ENCODE data around the gene AP2A2. TPM values are rescaled to one million over a fixed set of nuclear protein-coding genes. Genes with fewer than 3 reads are reported as not detected.

Gene AP2A2
- total RNA-seq, 1 experiment from 2014 or later = 55.5 TPM

- TF ChIP-seq EZH2phosphoT487 (IDR thresholded peaks at IDR 0.05; ENCODE audit: borderline replicate concordance) (no peak), YY1 (IDR thresholded peaks at IDR 0.05; ENCODE audit: extremely low read depth, insufficient replicate concordance, low read depth, low read length) (no peak), CTCF (IDR thresholded peaks at IDR 0.05 in 2 of 3, conservative IDR thresholded peaks at IDR 0.05 in 1 of 3; ENCODE audit: borderline replicate concordance in 1 of 3, insufficient read depth in 1 of 3, low read depth in 2 of 3, low read length in 2 of 3) (no peak), EZH2 (IDR thresholded peaks at IDR 0.05) (no peak), REST (IDR thresholded peaks at IDR 0.05; ENCODE audit: low read depth) (no peak), ZFX (IDR thresholded peaks at IDR 0.05) (no peak)
These were observed 12.2 kb downstream of the AP2A2 start (continued) for GRCh38 chr11:937841-938261.

GRCh38 chr11:940496-941135 lies 14.9 kb downstream of the AP2A2 start:
- ChIA-PET POLR2A (no interaction called here), CTCF (no interaction called here), RAD21 (ENCODE audit: low non-redundant PET in 1 of 2, low total read pairs in 2 of 2, uncharacterized antibody in 2 of 2, unreplicated experiment in 2 of 2) (no interaction called here)
- Histone ChIP-seq H2AFZ (ENCODE audit: low read depth, low read length, poor library complexity, severe bottlenecking) (no peak overlapping the region), H3K36me3 (ENCODE audit: control insufficient read depth in 1 of 2, insufficient read depth in 2 of 2, low read length in 2 of 2) (peaks cover 0 to 5% of the 10 kb centered on the region in 2 experiments; a peak in 1 of 4 replicates), H3K4me3 (replicated peaks in 1 of 2; ENCODE audit: low read depth in 1 of 2, low read length in 2 of 2) (no peak overlapping the region), H3K9ac (ENCODE audit: low read length) (no peak overlapping the region), H3K9me3 (ENCODE audit: control insufficient read depth in 1 of 2, insufficient read depth in 1 of 2, low read depth in 1 of 2, low read length in 2 of 2) (no peaks in the 10 kb centered on the region), H3K79me2 (ENCODE audit: insufficient read depth, low read length) (peaks cover 88% of the 10 kb centered on the region), H4K20me1 (ENCODE audit: insufficient read depth) (0 out of 2 replicates have a peak, but pooled peaks cover under 1% of the 10 kb centered on the region), H3K27me3 (ENCODE audit: insufficient read depth, low read length) (no peaks in the 10 kb centered on the region), H3K4me2 (ENCODE audit: low read length) (no peak overlapping the region), H3K9me2 (ENCODE audit: insufficient read depth) (no peaks in the 10 kb centered on the region), H3K27ac (ENCODE audit: low read depth, low read length) (no peak overlapping the region), H3K4me1 (ENCODE audit: control insufficient read depth in 1 of 2, insufficient read depth in 2 of 2, low read length in 2 of 2) (peaks cover 0 to 9% of the 10 kb centered on the region in 2 experiments; a peak in 1 of 4 replicates)
- no peak for DNase-seq (ENCODE audit: low read depth, low spot score)
- no peak for ATAC-seq
- intact Hi-C loops (cut with micrococcal nuclease) = no loop called here
- no TSS peak for BruUV-seq (replicated peaks)
- no peak for TF ChIP-seq ELF1 (IDR thresholded peaks at IDR 0.05; ENCODE audit: borderline replicate concordance, low read depth)
- TF ChIP-seq SRF (IDR thresholded peaks at IDR 0.05; ENCODE audit: low read depth) = no peak
- TF ChIP-seq EZH2phosphoT487 (IDR thresholded peaks at IDR 0.05; ENCODE audit: borderline replicate concordance) = no peak
- TF ChIP-seq POLR2AphosphoS5 (IDR thresholded peaks at IDR 0.05; ENCODE audit: low read depth, low read length) = no peak
- no peak for TF ChIP-seq CBX3 (IDR thresholded peaks at IDR 0.05; ENCODE audit: low read depth)
- TF ChIP-seq YY1 (IDR thresholded peaks at IDR 0.05; ENCODE audit: extremely low read depth, insufficient replicate concordance, low read depth, low read length) = no peak
- TF ChIP-seq RAD21 (IDR thresholded peaks at IDR 0.05; ENCODE audit: low read depth) = no peak
- TF ChIP-seq EGR1 (IDR thresholded peaks at IDR 0.05; ENCODE audit: low read depth) = no peak
- TF ChIP-seq REST (IDR thresholded peaks at IDR 0.05; ENCODE audit: low read depth) = no peak
- TF ChIP-seq TCF7L2 (IDR thresholded peaks at IDR 0.05; ENCODE audit: borderline replicate concordance, extremely low read depth, insufficient read depth, insufficient read length) = no peak
- no peak for TF ChIP-seq ATF3 (IDR thresholded peaks at IDR 0.05)
